K562 (cell line): ENCODE data around the gene RUNX1. TPM values are rescaled to one million over a fixed set of nuclear protein-coding genes. Genes with fewer than 3 reads are reported as not detected.
A peak's percentile ranks its signal among the peaks of the same experiment; 100 is the strongest.

ENCODE experiments used
- ELF4 ChIP-seq: fragments of 450-650 bp; formaldehyde crosslinking; IDR thresholded peaks from 2 replicates; pipeline ENCODE4 v1.4.0; 2022; ENCODE audit warnings: missing genetic modification characterization
- HDAC3 ChIP-seq: fragments of 450-650 bp; IDR thresholded peaks from 2 replicates; pipeline ENCODE4 v1.6.1; 2018; ENCODE audit warnings: borderline replicate concordance, mild to moderate bottlenecking, moderate library complexity; ENCODE audit not compliant: partially characterized antibody
- HNRNPUL1 ChIP-seq: fragments of 200-400 bp; formaldehyde crosslinking; IDR thresholded peaks from 2 replicates; pipeline ENCODE4 v1.6.1; 2017; ENCODE audit warnings: low read length
- JUND ChIP-seq, 2 experiments: IDR thresholded peaks; 2 replicates in 1 of 2; 3 replicates in 1 of 2; pipeline ENCODE4 v1.6.1; 2011; ENCODE audit warnings: borderline replicate concordance in 2 of 2, low read depth in 2 of 2, low read length in 2 of 2, improper control_type of control experiment in 1 of 2, missing biosample characterization in 1 of 2, missing genetic modification characterization in 1 of 2, missing genetic modification reagents in 1 of 2
- MED1 ChIP-seq: sonication (generic); formaldehyde crosslinking; IDR thresholded peaks from 2 replicates; pipeline ENCODE4 v1.8.1; 2023; ENCODE audit warnings: missing genetic modification reagents, borderline replicate concordance
- POLR2G ChIP-seq: fragments of 200-400 bp; formaldehyde crosslinking; IDR thresholded peaks from 2 replicates; pipeline ENCODE4 v1.6.1; 2017; ENCODE audit warnings: low read depth, mild to moderate bottlenecking, antibody characterized with exemption, low read length, moderate library complexity
- RNF2 ChIP-seq: sonication (generic); IDR thresholded peaks from 2 replicates; pipeline ENCODE4 v1.6.1; 2016
- ZC3H4 ChIP-seq: sonication (generic); formaldehyde crosslinking; IDR thresholded peaks from 2 replicates; pipeline ENCODE4 v1.9.0; 2021; ENCODE audit warnings: missing genetic modification reagents, borderline replicate concordance
- ZNF239 ChIP-seq: fragments of 250-450 bp; sonication (Bioruptor Pico); IDR thresholded peaks from 2 replicates; pipeline ENCODE4 v1.4.0; 2020; ENCODE audit warnings: mild to moderate bottlenecking
- ZNF311 ChIP-seq: fragments of 250-450 bp; sonication (Bioruptor Pico); IDR thresholded peaks from 2 replicates; pipeline ENCODE4 v1.4.0; 2020; ENCODE audit warnings: mild to moderate bottlenecking, moderate library complexity
- ZNF354B ChIP-seq: fragments of 250-450 bp; sonication (Bioruptor Pico); IDR thresholded peaks from 2 replicates; pipeline ENCODE4 v1.4.0; 2020
- polyA plus RNA-seq, 8 experiments: library from polyadenylated mRNA; depleted of rRNA in 4 of 8; stranded (reverse) in 5 of 8; unstranded in 3 of 8; fragments of >200 nt; fragmentation: Nextera tagmentation in 2 of 8; fragmentation: Illumina TruSeq in 1 of 8; extraction: Ambion mirVana in 2 of 8; extraction: Trizol in 1 of 8; gene quantifications; 2 replicates each; pipeline versions ENCODE4 v1.2.1 to v1.2.3, GENCODE V29; 2011 to 2014; ENCODE audit warnings: inconsistent platforms in 1 of 8, missing spikeins in 1 of 8
- total RNA-seq, 7 experiments: library from RNA; depleted of rRNA in 6 of 7; stranded (reverse); fragments of >200 nt in 6 of 7; fragmentation: Illumina TruSeq in 2 of 7; extraction: Trizol in 2 of 7; gene quantifications; 2 replicates each; pipeline versions ENCODE4 v1.2.1 to v1.2.3, GENCODE V29; 2011 to 2021; ENCODE audit warnings: low replicate concordance in 1 of 7
- TF ChIP-seq, protein P1 (sequence below): fragments of 450-650 bp; IDR thresholded peaks from 2 replicates; pipeline ENCODE4 v1.6.1; 2016; ENCODE audit warnings: low read depth, mild to moderate bottlenecking, moderate library complexity
- TF ChIP-seq, protein P2 (sequence below): fragments of 450-650 bp; formaldehyde crosslinking; IDR thresholded peaks from 2 replicates; pipeline ENCODE4 v1.4.0; 2020; ENCODE audit warnings: mild to moderate bottlenecking, moderate library complexity
- TF ChIP-seq, protein P3 (sequence below): fragments of 250-450 bp; sonication (Bioruptor Pico); IDR thresholded peaks from 2 replicates; pipeline ENCODE4 v1.5.0; 2020; ENCODE audit warnings: mild to moderate bottlenecking, borderline replicate concordance
- TF ChIP-seq, protein P4 (sequence below), 2 experiments: fragments of 450-650 bp; conservative IDR thresholded peaks; 2 replicates each; pipeline ENCODE4 v1.6.1; 2017; ENCODE audit warnings: mild to moderate bottlenecking in 2 of 2, moderate library complexity in 2 of 2
- TF ChIP-seq, protein P5 (sequence below): fragments of 450-650 bp; IDR thresholded peaks from 2 replicates; pipeline ENCODE4 v1.6.1; 2017; ENCODE audit warnings: antibody characterized with exemption
- TF ChIP-seq, protein P6 (sequence below): fragments of 450-650 bp; conservative IDR thresholded peaks from 2 replicates; pipeline ENCODE4 v1.6.1; 2016; ENCODE audit warnings: missing genetic modification characterization, low read depth, mild to moderate bottlenecking, control low read depth, missing compliant biosample characterization

Gene RUNX1
- total and polyA plus RNA-seq, 9 of the 15 experiments (the other 6 are each of a cell fraction or from before 2014, with no cell fraction given) = 2.2 to 68.6 (median 17.8) TPM

DNA sequence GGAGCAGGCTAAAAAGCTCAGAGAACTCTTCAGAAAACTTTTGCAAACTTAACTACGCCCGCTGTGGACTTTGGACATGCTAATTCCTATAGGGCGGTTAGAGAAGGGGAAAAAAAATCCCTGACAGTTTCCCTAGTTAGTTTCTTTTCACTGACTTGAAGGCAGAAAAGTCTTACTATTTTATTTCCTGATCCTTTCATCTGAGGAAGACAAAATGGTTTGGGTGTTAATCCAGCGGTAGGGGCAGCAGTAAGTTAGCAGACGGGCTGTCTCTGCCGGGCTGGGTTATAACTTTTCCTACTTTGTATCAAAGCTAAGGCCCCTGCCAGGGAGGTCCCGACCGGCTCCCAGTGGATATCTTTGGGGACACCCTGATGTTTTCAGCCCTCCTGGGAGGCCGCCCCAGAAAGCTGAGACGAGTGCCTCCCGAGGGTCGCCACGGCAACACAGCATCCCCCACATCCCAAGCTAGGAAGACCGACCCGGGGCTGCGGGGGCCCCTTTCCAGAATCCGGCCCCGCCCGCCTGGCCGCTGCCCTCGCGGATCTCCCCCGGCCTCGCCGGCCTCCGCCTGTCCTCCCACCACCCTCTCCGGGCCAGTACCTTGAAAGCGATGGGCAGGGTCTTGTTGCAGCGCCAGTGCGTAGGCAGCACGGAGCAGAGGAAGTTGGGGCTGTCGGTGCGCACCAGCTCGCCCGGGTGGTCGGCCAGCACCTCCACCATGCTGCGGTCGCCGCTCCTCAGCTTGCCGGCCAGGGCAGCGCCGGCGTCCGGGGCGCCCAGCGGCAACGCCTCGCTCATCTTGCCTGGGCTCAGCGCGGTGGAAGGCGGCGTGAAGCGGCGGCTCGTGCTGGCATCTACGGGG is 162.6 kb downstream of the RUNX1 start (continued):
- no peak; the same call in 1 of the 2 replicates for TF ChIP-seq ZC3H4 (CRISPR knock-in tag)
- no peak for TF ChIP-seq JUND (IDR thresholded peaks at IDR 0.05; ENCODE audit: borderline replicate concordance, low read depth, low read length)
- TF ChIP-seq JUND (tag; IDR thresholded peaks at IDR 0.05; ENCODE audit: borderline replicate concordance, low read depth, low read length) = no peak
- peak; percentile 81 for TF ChIP-seq POLR2G
- TF ChIP-seq ZNF354B (CRISPR knock-in tag) = no peak
- TF ChIP-seq RNF2 = no peak
- TF ChIP-seq, protein P1, sequence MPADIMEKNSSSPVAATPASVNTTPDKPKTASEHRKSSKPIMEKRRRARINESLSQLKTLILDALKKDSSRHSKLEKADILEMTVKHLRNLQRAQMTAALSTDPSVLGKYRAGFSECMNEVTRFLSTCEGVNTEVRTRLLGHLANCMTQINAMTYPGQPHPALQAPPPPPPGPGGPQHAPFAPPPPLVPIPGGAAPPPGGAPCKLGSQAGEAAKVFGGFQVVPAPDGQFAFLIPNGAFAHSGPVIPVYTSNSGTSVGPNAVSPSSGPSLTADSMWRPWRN = no peak
- TF ChIP-seq MED1 (CRISPR knock-in tag) = no peak
- no peak for TF ChIP-seq ZNF311
- TF ChIP-seq, protein P2, sequence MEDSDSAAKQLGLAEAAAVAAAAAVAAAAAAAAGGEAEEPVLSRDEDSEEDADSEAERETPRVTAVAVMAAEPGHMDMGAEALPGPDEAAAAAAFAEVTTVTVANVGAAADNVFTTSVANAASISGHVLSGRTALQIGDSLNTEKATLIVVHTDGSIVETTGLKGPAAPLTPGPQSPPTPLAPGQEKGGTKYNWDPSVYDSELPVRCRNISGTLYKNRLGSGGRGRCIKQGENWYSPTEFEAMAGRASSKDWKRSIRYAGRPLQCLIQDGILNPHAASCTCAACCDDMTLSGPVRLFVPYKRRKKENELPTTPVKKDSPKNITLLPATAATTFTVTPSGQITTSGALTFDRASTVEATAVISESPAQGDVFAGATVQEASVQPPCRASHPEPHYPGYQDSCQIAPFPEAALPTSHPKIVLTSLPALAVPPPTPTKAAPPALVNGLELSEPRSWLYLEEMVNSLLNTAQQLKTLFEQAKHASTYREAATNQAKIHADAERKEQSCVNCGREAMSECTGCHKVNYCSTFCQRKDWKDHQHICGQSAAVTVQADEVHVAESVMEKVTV = no peak
- TF ChIP-seq HNRNPUL1 = no peak
- no peak for TF ChIP-seq HDAC3
- TF ChIP-seq, protein P3, sequence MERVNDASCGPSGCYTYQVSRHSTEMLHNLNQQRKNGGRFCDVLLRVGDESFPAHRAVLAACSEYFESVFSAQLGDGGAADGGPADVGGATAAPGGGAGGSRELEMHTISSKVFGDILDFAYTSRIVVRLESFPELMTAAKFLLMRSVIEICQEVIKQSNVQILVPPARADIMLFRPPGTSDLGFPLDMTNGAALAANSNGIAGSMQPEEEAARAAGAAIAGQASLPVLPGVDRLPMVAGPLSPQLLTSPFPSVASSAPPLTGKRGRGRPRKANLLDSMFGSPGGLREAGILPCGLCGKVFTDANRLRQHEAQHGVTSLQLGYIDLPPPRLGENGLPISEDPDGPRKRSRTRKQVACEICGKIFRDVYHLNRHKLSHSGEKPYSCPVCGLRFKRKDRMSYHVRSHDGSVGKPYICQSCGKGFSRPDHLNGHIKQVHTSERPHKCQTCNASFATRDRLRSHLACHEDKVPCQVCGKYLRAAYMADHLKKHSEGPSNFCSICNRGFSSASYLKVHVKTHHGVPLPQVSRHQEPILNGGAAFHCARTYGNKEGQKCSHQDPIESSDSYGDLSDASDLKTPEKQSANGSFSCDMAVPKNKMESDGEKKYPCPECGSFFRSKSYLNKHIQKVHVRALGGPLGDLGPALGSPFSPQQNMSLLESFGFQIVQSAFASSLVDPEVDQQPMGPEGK (CRISPR knock-in tag) = no peak
- TF ChIP-seq, protein P4, sequence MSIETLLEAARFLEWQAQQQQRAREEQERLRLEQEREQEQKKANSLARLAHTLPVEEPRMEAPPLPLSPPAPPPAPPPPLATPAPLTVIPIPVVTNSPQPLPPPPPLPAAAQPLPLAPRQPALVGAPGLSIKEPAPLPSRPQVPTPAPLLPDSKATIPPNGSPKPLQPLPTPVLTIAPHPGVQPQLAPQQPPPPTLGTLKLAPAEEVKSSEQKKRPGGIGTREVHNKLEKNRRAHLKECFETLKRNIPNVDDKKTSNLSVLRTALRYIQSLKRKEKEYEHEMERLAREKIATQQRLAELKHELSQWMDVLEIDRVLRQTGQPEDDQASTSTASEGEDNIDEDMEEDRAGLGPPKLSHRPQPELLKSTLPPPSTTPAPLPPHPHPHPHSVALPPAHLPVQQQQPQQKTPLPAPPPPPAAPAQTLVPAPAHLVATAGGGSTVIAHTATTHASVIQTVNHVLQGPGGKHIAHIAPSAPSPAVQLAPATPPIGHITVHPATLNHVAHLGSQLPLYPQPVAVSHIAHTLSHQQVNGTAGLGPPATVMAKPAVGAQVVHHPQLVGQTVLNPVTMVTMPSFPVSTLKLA (conservative IDR thresholded peaks at IDR 0.05) = no peak
- no peak for TF ChIP-seq ELF4
- TF ChIP-seq, protein P5, sequence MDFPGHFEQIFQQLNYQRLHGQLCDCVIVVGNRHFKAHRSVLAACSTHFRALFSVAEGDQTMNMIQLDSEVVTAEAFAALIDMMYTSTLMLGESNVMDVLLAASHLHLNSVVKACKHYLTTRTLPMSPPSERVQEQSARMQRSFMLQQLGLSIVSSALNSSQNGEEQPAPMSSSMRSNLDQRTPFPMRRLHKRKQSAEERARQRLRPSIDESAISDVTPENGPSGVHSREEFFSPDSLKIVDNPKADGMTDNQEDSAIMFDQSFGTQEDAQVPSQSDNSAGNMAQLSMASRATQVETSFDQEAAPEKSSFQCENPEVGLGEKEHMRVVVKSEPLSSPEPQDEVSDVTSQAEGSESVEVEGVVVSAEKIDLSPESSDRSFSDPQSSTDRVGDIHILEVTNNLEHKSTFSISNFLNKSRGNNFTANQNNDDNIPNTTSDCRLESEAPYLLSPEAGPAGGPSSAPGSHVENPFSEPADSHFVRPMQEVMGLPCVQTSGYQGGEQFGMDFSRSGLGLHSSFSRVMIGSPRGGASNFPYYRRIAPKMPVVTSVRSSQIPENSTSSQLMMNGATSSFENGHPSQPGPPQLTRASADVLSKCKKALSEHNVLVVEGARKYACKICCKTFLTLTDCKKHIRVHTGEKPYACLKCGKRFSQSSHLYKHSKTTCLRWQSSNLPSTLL = no peak
- no peak for TF ChIP-seq ZNF239 (CRISPR knock-in tag)
- TF ChIP-seq, protein P6, sequence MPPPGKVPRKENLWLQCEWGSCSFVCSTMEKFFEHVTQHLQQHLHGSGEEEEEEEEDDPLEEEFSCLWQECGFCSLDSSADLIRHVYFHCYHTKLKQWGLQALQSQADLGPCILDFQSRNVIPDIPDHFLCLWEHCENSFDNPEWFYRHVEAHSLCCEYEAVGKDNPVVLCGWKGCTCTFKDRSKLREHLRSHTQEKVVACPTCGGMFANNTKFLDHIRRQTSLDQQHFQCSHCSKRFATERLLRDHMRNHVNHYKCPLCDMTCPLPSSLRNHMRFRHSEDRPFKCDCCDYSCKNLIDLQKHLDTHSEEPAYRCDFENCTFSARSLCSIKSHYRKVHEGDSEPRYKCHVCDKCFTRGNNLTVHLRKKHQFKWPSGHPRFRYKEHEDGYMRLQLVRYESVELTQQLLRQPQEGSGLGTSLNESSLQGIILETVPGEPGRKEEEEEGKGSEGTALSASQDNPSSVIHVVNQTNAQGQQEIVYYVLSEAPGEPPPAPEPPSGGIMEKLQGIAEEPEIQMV (tag) = no peak
